ENCODE measurements around the gene TMEM242. TPM values are rescaled to one million over a fixed set of nuclear protein-coding genes. Genes with fewer than 3 reads are reported as not detected.

Gene TMEM242
- total and polyA plus RNA-seq, 2 of the 8 experiments (the other 6 are each of a cell fraction or from before 2014, with no cell fraction given) = 2.4 to 9.0 TPM

DNA sequence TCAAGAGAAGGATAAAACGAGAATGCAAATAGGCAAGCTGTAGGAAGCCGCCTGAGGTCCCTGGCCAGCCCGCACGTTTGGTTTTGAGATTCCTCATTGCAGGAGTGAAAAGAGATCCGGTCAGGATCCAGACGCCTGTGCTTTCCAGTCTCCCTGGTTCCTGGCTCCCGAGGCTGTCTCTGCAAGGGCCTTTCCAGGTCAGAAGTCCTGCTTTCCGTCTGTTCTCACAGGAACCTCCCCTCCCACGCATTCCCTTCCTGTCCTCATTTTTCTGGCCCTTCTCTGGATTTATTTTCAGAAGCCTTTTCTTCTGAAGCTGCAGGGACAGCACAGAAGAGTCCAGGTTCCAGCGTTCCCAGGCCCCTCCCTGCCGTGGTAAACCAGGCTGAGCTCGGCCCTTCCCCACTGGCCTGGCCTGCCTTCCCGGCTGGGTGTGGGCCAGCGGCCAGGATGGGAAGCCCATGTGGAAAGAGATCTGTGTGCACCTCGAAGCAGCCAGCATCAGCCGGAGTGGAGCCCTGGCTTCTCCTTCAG is 54.0 kb downstream of the TMEM242 start:
- Histone ChIP-seq H3K4me1 (replicated peaks in 1 of 4; ENCODE audit: control insufficient read depth in 3 of 4, insufficient read depth in 4 of 4, low read length in 3 of 4) (peaks cover 2 to 13% (median 8%) of the 10 kb centered on the region in 4 experiments), H3K23me2 (ENCODE audit: low read depth, low read length) (peaks cover 14% of the 10 kb centered on the region; the same call in 1 of the 2 replicates), H3K23ac (ENCODE audit: insufficient read length) (no peak overlapping the region), H4K91ac (replicated peaks; ENCODE audit: insufficient read length, low read length) (no peak overlapping the region), H3K36me3 (ENCODE audit: control insufficient read depth in 2 of 4, insufficient read depth in 4 of 4, low read length in 3 of 4) (no peaks in the 10 kb centered on the region), H3K4me3 (ENCODE audit: extremely low read depth in 1 of 4, insufficient read depth in 2 of 4, low read depth in 3 of 4, low read length in 4 of 4) (no peak overlapping the region), H3K79me1 (ENCODE audit: low read depth, low read length) (no peaks in the 10 kb centered on the region; the same call in 1 of the 2 replicates), H4K20me1 (replicated peaks in 1 of 2; ENCODE audit: control insufficient read depth in 1 of 2, insufficient read depth in 2 of 2, low read length in 2 of 2) (peaks cover 0 to 9% of the 10 kb centered on the region in 2 experiments), H3K4ac (replicated peaks; ENCODE audit: insufficient read length, low read depth, low read length) (no peak overlapping the region), H2AFZ (ENCODE audit: low read length) (no peak overlapping the region), H3K56ac (replicated peaks; ENCODE audit: insufficient read length, low read depth, low read length) (no peak overlapping the region), H3K9me3 (ENCODE audit: insufficient read depth in 2 of 2, low read depth in 1 of 2, low read length in 1 of 2) (no peaks in the 10 kb centered on the region), H4K8ac (ENCODE audit: extremely low read depth, insufficient read depth, low read length) (no peak overlapping the region), H2BK5ac (ENCODE audit: low read depth, low read length) (no peak overlapping the region), H2BK15ac (ENCODE audit: low read length) (no peak overlapping the region), H2AK5ac (ENCODE audit: low read depth, low read length) (no peak overlapping the region), H3K14ac (ENCODE audit: insufficient read length) (no peak overlapping the region), H2BK20ac (ENCODE audit: low read length) (no peak overlapping the region), H3K4me2 (ENCODE audit: insufficient read depth in 1 of 2, low read depth in 2 of 2, low read length in 2 of 2) (no peak overlapping the region), H3K79me2 (ENCODE audit: control insufficient read depth in 1 of 2, insufficient read depth in 2 of 2, low read length in 2 of 2) (no peaks in the 10 kb centered on the region), H3K9ac (replicated peaks in 1 of 4; ENCODE audit: extremely low read depth in 1 of 4, low read depth in 3 of 4, low read length in 3 of 4) (no peak overlapping the region), H4K5ac (ENCODE audit: insufficient read length, low read depth, low read length) (no peak overlapping the region), H2BK120ac (replicated peaks; ENCODE audit: low read depth, low read length) (no peak overlapping the region), H3K27me3 (replicated peaks in 1 of 4; ENCODE audit: control insufficient read depth in 3 of 4, extremely low read depth in 1 of 4, insufficient read depth in 3 of 4, low read length in 3 of 4) (peaks cover 0 to 9% (median 5%) of the 10 kb centered on the region in 4 experiments; a peak in 5 of 7 replicates), H3K27ac (ENCODE audit: low read depth, low read length) (no peak overlapping the region), H2BK12ac (ENCODE audit: low read depth, low read length) (no peak overlapping the region), H3K18ac (ENCODE audit: extremely low read depth, low read length) (no peak overlapping the region)
- FAIRE-seq (no peak), DNase-seq (ENCODE audit: low read depth in 1 of 2, low spot score in 2 of 2) (no peak)
- ChIA-PET CTCF (ENCODE audit: partially characterized antibody) (interaction anchor here (1.9 kb wide), 1 partner anchor 43 kb away, joined by 6 read pairs; no protein-coding TSS in a partner anchor), POLR2A (ENCODE audit: partially characterized antibody) (no interaction called here)
- TF ChIP-seq CBX5 (IDR thresholded peaks at IDR 0.05; ENCODE audit: low read depth, low read length) = no peak
- no peak for TF ChIP-seq MAFK (IDR thresholded peaks at IDR 0.05; ENCODE audit: low read depth, low read length)
- no peak for TF ChIP-seq TCF12 (IDR thresholded peaks at IDR 0.05; ENCODE audit: low read depth, low read length)
- no peak for TF ChIP-seq TAF1 (IDR thresholded peaks at IDR 0.05; ENCODE audit: low read depth, low read length)
- TF ChIP-seq GABPA (IDR thresholded peaks at IDR 0.05; ENCODE audit: borderline replicate concordance, insufficient read depth, low read length) = no peak
- no peak for TF ChIP-seq JUN (IDR thresholded peaks at IDR 0.05; ENCODE audit: low read depth, low read length)
- no peak for TF ChIP-seq BACH1 (IDR thresholded peaks at IDR 0.05; ENCODE audit: low read length)
- TF ChIP-seq SAP30 (IDR thresholded peaks at IDR 0.05; ENCODE audit: insufficient read depth, insufficient replicate concordance, low read length) = no peak
- no peak for TF ChIP-seq KDM4A (IDR thresholded peaks at IDR 0.05; ENCODE audit: low read depth, low read length, severe bottlenecking)
- no peak for TF ChIP-seq ASH2L (IDR thresholded peaks at IDR 0.05; ENCODE audit: low read length)
- TF ChIP-seq POLR2A (IDR thresholded peaks at IDR 0.05; ENCODE audit: control extremely low read depth in 1 of 2, low read depth in 2 of 2, low read length in 2 of 2) = no peak
- no peak for TF ChIP-seq NANOG (IDR thresholded peaks at IDR 0.05; ENCODE audit: insufficient read depth, low read depth, low read length, poor library complexity, severe bottlenecking)
- WGBS, 2 experiments (ENCODE audit: extremely low coverage in 1 of 2, insufficient coverage in 1 of 2, insufficient read length in 1 of 2, insufficient replicate concordance in 2 of 2, low coverage in 1 of 2, low lambda C conversion rate in 2 of 2, missing lambda C conversion rate in 1 of 2) = 81% methylated on average over 16 of the region's 16 CpGs; no CpG with 5 or more reads in 1 of the 2 experiments

All from H1 (cell line).